ENCODE results near the gene NCEH1. TPM values are rescaled to one million over a fixed set of nuclear protein-coding genes. Genes with fewer than 3 reads are reported as not detected.

Gene NCEH1
- total and polyA plus RNA-seq, 9 of the 15 experiments (the other 6 are each of a cell fraction or from before 2014, with no cell fraction given), result 1.3 to 5.0 (median 2.8) TPM

DNA sequence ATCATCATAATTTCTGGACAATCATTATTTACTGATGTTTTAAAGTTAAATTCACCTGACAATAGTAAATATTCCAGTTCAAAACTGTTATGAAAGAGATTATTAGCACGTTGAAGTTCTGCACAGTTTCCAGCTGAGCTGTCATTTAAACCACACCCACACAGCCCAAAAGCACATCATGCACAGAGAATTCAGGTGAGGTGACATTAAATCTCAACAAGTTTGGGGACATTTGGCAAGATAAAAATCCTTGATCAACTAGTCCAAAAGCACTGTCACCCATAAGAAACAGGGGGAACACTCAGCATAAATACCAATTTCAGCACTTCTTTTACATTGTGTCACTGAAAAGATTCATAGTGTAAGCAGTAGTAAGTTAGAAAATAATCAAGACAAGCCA, 6.9 kb downstream of the NCEH1 start:
- no peaks in the 10 kb centered on the region for H3K9me1 ChIP-seq (ENCODE audit: control insufficient read depth, insufficient read depth, low read length)
- ATAC-seq (no peak), FAIRE-seq (no peak), DNase-seq (ENCODE audit: extremely low read depth in 1 of 4, low spot score in 3 of 4) (no peak)
- H3K9ac ChIP-seq (ENCODE audit: insufficient read depth in 1 of 2, low read depth in 2 of 2, low read length in 2 of 2), result no peak overlapping the region
- H3K4me1 ChIP-seq (replicated peaks in 1 of 2; ENCODE audit: control insufficient read depth in 2 of 2, insufficient read depth in 2 of 2, low read length in 2 of 2), result peaks cover 0 to 7% of the 10 kb centered on the region in 2 experiments; a peak in 3 of 5 replicates
- 14% methylated on average over 1 of the region's 1 CpG for WGBS (ENCODE audit: insufficient coverage, low coverage, missing lambda C conversion rate)
- no peaks in the 10 kb centered on the region; the same call in 1 of the 3 replicates for H3K79me2 ChIP-seq (ENCODE audit: control insufficient read depth, insufficient read depth, low read length)
- intact Hi-C loops (cut with micrococcal nuclease), result no loop called here
- H3K27me3 ChIP-seq (ENCODE audit: control insufficient read depth in 2 of 2, insufficient read depth in 2 of 2, low read length in 2 of 2), result no peaks in the 10 kb centered on the region
- TF ChIP-seq ZNF436 (CRISPR knock-in tag; IDR thresholded peaks at IDR 0.05) (no peak), RNF2 (IDR thresholded peaks at IDR 0.05) (no peak), ZNF134 (CRISPR knock-in tag; conservative IDR thresholded peaks at IDR 0.05) (no peak), WHSC1 (IDR thresholded peaks at IDR 0.05; ENCODE audit: low read length) (no peak), ZNF174 (CRISPR knock-in tag; IDR thresholded peaks at IDR 0.05) (no peak), MCM2 (IDR thresholded peaks at IDR 0.05; ENCODE audit: low read depth) (no peak), NR1H2 (CRISPR knock-in tag; IDR thresholded peaks at IDR 0.05) (no peak), RFX5 (IDR thresholded peaks at IDR 0.05; ENCODE audit: low read depth, low read length) (no peak), GATA2 (CRISPR knock-in tag; IDR thresholded peaks at IDR 0.05) (no peak)
- TF ChIP-seq, protein P1, sequence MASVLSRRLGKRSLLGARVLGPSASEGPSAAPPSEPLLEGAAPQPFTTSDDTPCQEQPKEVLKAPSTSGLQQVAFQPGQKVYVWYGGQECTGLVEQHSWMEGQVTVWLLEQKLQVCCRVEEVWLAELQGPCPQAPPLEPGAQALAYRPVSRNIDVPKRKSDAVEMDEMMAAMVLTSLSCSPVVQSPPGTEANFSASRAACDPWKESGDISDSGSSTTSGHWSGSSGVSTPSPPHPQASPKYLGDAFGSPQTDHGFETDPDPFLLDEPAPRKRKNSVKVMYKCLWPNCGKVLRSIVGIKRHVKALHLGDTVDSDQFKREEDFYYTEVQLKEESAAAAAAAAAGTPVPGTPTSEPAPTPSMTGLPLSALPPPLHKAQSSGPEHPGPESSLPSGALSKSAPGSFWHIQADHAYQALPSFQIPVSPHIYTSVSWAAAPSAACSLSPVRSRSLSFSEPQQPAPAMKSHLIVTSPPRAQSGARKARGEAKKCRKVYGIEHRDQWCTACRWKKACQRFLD (CRISPR knock-in tag; IDR thresholded peaks at IDR 0.05), result no peak
- TF ChIP-seq, protein P2, sequence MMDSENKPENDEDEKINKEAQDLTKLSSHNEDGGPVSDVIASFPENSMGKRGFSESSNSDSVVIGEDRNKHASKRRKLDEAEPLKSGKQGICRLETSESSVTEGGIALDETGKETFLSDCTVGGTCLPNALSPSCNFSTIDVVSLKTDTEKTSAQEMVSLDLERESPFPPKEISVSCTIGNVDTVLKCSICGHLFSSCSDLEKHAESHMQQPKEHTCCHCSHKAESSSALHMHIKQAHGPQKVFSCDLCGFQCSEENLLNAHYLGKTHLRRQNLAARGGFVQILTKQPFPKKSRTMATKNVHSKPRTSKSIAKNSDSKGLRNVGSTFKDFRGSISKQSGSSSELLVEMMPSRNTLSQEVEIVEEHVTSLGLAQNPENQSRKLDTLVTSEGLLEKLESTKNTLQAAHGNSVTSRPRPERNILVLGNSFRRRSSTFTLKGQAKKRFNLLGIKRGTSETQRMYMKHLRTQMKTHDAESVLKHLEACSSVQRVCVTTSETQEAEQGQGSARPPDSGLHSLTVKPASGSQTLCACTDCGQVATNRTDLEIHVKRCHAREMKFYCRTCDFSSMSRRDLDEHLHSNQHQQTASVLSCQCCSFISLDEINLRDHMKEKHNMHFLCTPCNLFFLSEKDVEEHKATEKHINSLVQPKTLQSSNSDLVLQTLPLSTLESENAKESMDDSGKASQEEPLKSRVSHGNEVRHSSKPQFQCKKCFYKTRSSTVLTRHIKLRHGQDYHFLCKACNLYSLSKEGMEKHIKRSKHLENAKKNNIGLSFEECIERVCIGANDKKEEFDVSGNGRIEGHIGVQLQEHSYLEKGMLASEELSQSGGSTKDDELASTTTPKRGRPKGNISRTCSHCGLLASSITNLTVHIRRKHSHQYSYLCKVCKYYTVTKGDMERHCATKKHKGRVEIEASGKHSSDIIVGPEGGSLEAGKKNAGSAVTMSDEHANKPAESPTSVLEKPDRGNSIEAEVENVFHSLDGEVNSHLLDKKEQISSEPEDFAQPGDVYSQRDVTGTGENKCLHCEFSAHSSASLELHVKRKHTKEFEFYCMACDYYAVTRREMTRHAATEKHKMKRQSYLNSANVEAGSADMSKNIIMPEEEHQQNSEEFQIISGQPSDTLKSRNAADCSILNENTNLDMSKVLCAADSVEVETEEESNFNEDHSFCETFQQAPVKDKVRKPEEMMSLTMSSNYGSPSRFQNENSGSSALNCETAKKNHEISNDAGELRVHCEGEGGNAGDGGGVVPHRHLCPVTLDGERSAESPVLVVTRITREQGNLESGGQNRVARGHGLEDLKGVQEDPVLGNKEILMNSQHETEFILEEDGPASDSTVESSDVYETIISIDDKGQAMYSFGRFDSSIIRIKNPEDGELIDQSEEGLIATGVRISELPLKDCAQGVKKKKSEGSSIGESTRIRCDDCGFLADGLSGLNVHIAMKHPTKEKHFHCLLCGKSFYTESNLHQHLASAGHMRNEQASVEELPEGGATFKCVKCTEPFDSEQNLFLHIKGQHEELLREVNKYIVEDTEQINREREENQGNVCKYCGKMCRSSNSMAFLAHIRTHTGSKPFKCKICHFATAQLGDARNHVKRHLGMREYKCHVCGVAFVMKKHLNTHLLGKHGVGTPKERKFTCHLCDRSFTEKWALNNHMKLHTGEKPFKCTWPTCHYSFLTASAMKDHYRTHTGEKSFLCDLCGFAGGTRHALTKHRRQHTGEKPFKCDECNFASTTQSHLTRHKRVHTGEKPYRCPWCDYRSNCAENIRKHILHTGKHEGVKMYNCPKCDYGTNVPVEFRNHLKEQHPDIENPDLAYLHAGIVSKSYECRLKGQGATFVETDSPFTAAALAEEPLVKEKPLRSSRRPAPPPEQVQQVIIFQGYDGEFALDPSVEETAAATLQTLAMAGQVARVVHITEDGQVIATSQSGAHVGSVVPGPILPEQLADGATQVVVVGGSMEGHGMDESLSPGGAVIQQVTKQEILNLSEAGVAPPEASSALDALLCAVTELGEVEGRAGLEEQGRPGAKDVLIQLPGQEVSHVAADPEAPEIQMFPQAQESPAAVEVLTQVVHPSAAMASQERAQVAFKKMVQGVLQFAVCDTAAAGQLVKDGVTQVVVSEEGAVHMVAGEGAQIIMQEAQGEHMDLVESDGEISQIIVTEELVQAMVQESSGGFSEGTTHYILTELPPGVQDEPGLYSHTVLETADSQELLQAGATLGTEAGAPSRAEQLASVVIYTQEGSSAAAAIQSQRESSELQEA (IDR thresholded peaks at IDR 0.05; ENCODE audit: low read depth), result no peak
- H2AFZ ChIP-seq (ENCODE audit: low read depth, low read length), result no peak overlapping the region
- no peaks in the 10 kb centered on the region for H3K36me3 ChIP-seq (ENCODE audit: control insufficient read depth, insufficient read depth, low read length)
- in situ Hi-C loops (cut with MboI), result no loop called here
- no TSS peak for BruUV-seq (replicated peaks)
- no peak overlapping the region for H3K4me3 ChIP-seq
- no peaks in the 10 kb centered on the region for H3K9me3 ChIP-seq (replicated peaks; ENCODE audit: control insufficient read depth, insufficient read depth, low read depth, low read length)
- POLR2A ChIA-PET, result interaction anchor here (1.1 to 1.5 kb wide), 2 partner anchors 8 to 14 kb away, joined by 3 to 4 read pairs; no protein-coding TSS in a partner anchor
- CTCF ChIA-PET (ENCODE audit: low intra/inter-chr PET ratio), result no interaction called here
- H3K4me2 ChIP-seq (ENCODE audit: insufficient read depth, low read length), result no peak overlapping the region
- H3K27ac ChIP-seq (ENCODE audit: extremely low read depth, low read depth, low read length), result no peak overlapping the region
- H4K20me1 ChIP-seq (replicated peaks; ENCODE audit: control insufficient read depth, insufficient read depth, low read length), result 0 out of 2 replicates have a peak, but pooled peaks cover 3% of the 10 kb centered on the region
